OCI-LY7 (cell line): ENCODE data around the gene GLO1. TPM values are rescaled to one million over a fixed set of nuclear protein-coding genes. Genes with fewer than 3 reads are reported as not detected.

ENCODE experiments used
- BruUV-seq: library from RNA; stranded (reverse); fragments of 400-500 nt; replicated peaks from 2 replicates; lab custom pipeline; 2021; lab: Mats Ljungman, UMichigan
- CTCF ChIA-PET: fragments of 300-600 bp; sonication (Branson Sonifier 250); formaldehyde crosslinking; loops from one replicate; lab custom pipeline; 2022; ENCODE audit warnings: antibody characterized with exemption; ENCODE audit not compliant: unreplicated experiment; lab: Charles Lee
- POLR2A ChIA-PET: fragments of 300-600 bp; sonication (Branson Sonifier 250); formaldehyde crosslinking; loops from one replicate; lab custom pipeline; 2022; ENCODE audit warnings: antibody characterized with exemption; lab: Charles Lee
- DNase-seq: peaks from one replicate; pipeline ENCODE4 v3.0.0-alpha.2; 2015; ENCODE audit warnings: low spot score
- H2AFZ ChIP-seq: fragments of 200-600 bp; sonication (generic), shearing (Covaris generic); 2 replicates; pipeline ENCODE4 v1.6.1; 2014; ENCODE audit warnings: mild to moderate bottlenecking, antibody characterized with exemption, low read length, moderate library complexity
- H3K27ac ChIP-seq: fragments of 200-600 bp; sonication (generic); 2 replicates; pipeline ENCODE4 v1.5.1; 2014; ENCODE audit warnings: mixed run types, low read depth, mild to moderate bottlenecking, moderate library complexity, low read length, inconsistent platforms; ENCODE audit not compliant: poor library complexity, severe bottlenecking
- H3K36me3 ChIP-seq: fragments of 200-600 bp; sonication (generic); 2 replicates; pipeline ENCODE4 v1.6.1; 2014; ENCODE audit warnings: mild to moderate bottlenecking, antibody characterized with exemption, low read length, moderate library complexity, mixed read lengths; ENCODE audit not compliant: insufficient read depth
- H3K4me1 ChIP-seq: fragments of 200-600 bp; sonication (generic); 2 replicates; pipeline ENCODE4 v1.5.1; 2014; ENCODE audit warnings: mild to moderate bottlenecking, low read length; ENCODE audit not compliant: insufficient read depth, poor library complexity, severe bottlenecking
- H3K4me2 ChIP-seq: fragments of 200-600 bp; sonication (generic); 2 replicates; pipeline ENCODE4 v1.6.1; 2014; ENCODE audit warnings: mild to moderate bottlenecking, low read length
- H3K4me3 ChIP-seq: fragments of 200-600 bp; sonication (generic); 2 replicates; pipeline ENCODE4 v1.5.1; 2014; ENCODE audit warnings: mild to moderate bottlenecking, low read depth, low read length; ENCODE audit not compliant: poor library complexity, severe bottlenecking
- H3K79me2 ChIP-seq: fragments of 200-600 bp; sonication (generic); 2 replicates; pipeline ENCODE4 v1.6.1; 2016; ENCODE audit warnings: low read depth, mild to moderate bottlenecking, low read length, moderate library complexity, mixed read lengths; ENCODE audit not compliant: insufficient read depth
- H3K9me2 ChIP-seq: fragments of 200-600 bp; sonication (generic); 2 replicates; pipeline ENCODE4 v1.6.1; 2016; ENCODE audit warnings: mild to moderate bottlenecking, low read length, mixed read lengths; ENCODE audit not compliant: insufficient read depth
- H3K9me3 ChIP-seq: fragments of 200-600 bp; sonication (generic); 2 replicates; pipeline ENCODE4 v1.6.1; 2014; ENCODE audit warnings: mild to moderate bottlenecking, mixed run types, low read length, mixed read lengths
- H4K20me1 ChIP-seq: fragments of 200-600 bp; sonication (generic); 2 replicates; pipeline ENCODE4 v1.6.1; 2014; ENCODE audit warnings: mild to moderate bottlenecking, antibody characterized with exemption, low read length, moderate library complexity, mixed read lengths; ENCODE audit not compliant: insufficient read depth
- EZH2phosphoT487 ChIP-seq: fragments of 200-600 bp; sonication (generic); IDR thresholded peaks from 2 replicates; pipeline ENCODE4 v1.6.1; 2018; ENCODE audit warnings: low read depth, borderline replicate concordance, mild to moderate bottlenecking, mixed run types, antibody characterized with exemption, low read length, moderate library complexity, mixed read lengths
- intact Hi-C: fragments of 100-400 bp; cut with micrococcal nuclease; formaldehyde crosslinking; loops from one replicate; pipeline ENCODE4 v1.10.0; 2022; ENCODE audit not compliant: unreplicated experiment
- total RNA-seq, 2 experiments: library from RNA; depleted of rRNA in 1 of 2; stranded (reverse); fragments of >200 nt in 1 of 2; shearing (Covaris generic) in 1 of 2; gene quantifications; 2 replicates each; pipeline ENCODE4 v1.2.3, GENCODE V29; 2014 to 2022
- TF ChIP-seq, protein P1 (sequence below): fragments of 200-600 bp; sonication (generic); conservative IDR thresholded peaks from 2 replicates; pipeline ENCODE4 v1.5.1; 2014; ENCODE audit warnings: mild to moderate bottlenecking, antibody characterized with exemption, low read length, moderate library complexity, mixed read lengths

GLO1 gene
- total RNA-seq, 2 experiments from 2014 or later: 92.2 to 93.2 TPM

DNA sequence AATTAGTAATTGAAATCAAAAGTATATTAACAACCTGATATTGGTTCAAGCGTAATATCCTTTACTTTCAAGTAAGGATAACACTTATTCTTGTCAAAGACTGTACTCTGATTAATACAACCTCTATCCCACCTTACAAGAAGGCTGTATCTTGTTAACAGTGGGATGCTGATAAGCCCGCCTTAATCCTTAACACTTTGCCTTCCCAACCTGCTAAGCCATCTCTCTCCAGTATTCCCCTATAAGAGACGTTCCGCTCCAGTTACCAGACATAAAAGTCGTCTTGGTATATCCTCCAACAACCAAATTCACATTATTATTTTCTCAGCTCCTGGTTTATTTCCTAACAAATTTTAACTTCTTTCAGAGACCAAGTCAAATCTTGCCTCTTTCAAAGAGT, 65.2 kb downstream of the GLO1 start:
- Histone ChIP-seq H2AFZ (no peak overlapping the region), H3K36me3 (no peaks in the 10 kb centered on the region), H3K9me3 (no peaks in the 10 kb centered on the region), H3K9me2 (no peaks in the 10 kb centered on the region), H3K4me2 (no peak overlapping the region), H4K20me1 (no peaks in the 10 kb centered on the region), H3K79me2 (peaks cover 5% of the 10 kb centered on the region; the same call in 1 of the 2 replicates), H3K4me3 (no peak overlapping the region), H3K27ac (no peak overlapping the region), H3K4me1 (peaks cover 22% of the 10 kb centered on the region)
- no peak for TF ChIP-seq EZH2phosphoT487
- TF ChIP-seq, protein P1, sequence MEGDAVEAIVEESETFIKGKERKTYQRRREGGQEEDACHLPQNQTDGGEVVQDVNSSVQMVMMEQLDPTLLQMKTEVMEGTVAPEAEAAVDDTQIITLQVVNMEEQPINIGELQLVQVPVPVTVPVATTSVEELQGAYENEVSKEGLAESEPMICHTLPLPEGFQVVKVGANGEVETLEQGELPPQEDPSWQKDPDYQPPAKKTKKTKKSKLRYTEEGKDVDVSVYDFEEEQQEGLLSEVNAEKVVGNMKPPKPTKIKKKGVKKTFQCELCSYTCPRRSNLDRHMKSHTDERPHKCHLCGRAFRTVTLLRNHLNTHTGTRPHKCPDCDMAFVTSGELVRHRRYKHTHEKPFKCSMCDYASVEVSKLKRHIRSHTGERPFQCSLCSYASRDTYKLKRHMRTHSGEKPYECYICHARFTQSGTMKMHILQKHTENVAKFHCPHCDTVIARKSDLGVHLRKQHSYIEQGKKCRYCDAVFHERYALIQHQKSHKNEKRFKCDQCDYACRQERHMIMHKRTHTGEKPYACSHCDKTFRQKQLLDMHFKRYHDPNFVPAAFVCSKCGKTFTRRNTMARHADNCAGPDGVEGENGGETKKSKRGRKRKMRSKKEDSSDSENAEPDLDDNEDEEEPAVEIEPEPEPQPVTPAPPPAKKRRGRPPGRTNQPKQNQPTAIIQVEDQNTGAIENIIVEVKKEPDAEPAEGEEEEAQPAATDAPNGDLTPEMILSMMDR: no peak
- ChIA-PET POLR2A (no interaction called here), CTCF (no interaction called here)
- no TSS peak for BruUV-seq
- intact Hi-C loops: loop anchor here (5.0 kb wide), 2 partner anchors 65 to 480 kb away; partner anchors contain the start of genes GLO1 and SAYSD1
- DNase-seq: no peak

DNA sequence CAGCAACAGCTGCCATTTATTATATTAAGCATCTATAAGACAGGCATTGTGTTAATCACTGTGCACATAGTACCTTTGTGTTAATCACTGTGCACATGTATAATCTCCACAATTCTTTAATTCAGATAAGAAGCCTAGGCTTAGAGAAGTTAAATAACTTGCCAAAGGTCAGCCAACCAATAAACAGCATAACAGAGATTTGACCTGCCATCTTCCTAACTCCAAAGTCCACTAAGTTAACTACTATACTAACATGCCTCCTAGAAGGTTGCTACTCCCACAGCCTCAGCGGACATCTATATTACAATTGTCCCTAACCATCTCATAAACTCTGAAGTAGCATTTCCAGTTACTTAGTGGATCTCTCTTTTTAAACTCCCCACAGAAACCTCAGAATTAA, 66.9 kb downstream of the GLO1 start:
- no TSS peak for BruUV-seq
- H3K36me3 ChIP-seq: no peaks in the 10 kb centered on the region
- ChIA-PET POLR2A (no interaction called here), CTCF (no interaction called here)
- H2AFZ ChIP-seq: no peak overlapping the region
- no peak overlapping the region for H3K27ac ChIP-seq
- DNase-seq: no peak
- H3K9me3 ChIP-seq: no peaks in the 10 kb centered on the region
- H3K9me2 ChIP-seq: no peaks in the 10 kb centered on the region
- H3K4me3 ChIP-seq: no peak overlapping the region
- no peaks in the 10 kb centered on the region for H4K20me1 ChIP-seq
- TF ChIP-seq, protein P1: no peak
- no peak for TF ChIP-seq EZH2phosphoT487
- H3K4me1 ChIP-seq: peaks cover 19% of the 10 kb centered on the region
- intact Hi-C loops: loop anchor here (5.0 kb wide), 2 partner anchors 66 to 481 kb away; partner anchors contain the start of genes GLO1 and SAYSD1
- no peak overlapping the region for H3K4me2 ChIP-seq
- H3K79me2 ChIP-seq: peaks cover 5% of the 10 kb centered on the region; the same call in 1 of the 2 replicates

DNA sequence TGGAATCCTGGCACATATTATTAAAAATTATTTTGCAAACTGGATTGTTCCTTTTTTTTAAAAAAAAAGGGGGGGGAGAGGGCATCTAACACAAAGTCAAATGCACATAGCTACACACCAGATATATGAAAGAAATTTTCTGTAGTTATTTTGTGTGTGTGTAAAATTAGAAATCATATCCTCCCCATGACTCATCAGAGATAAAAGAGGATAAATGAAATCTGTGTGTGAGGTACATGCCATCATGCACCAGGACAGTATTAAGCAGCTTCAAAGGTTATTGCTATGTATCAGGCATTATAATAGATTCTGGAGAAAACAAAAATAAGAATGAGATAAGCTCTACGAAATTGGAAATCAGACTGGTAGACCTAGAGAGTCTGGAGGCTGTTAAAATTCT, 68.4 kb downstream of the GLO1 start:
- TF ChIP-seq EZH2phosphoT487: no peak
- TF ChIP-seq, protein P1: no peak
- H3K4me1 ChIP-seq: peaks cover 14% of the 10 kb centered on the region
- H3K9me2 ChIP-seq: no peaks in the 10 kb centered on the region
- no peak overlapping the region for H2AFZ ChIP-seq
- no peak overlapping the region for H3K27ac ChIP-seq
- BruUV-seq: no TSS peak
- H3K79me2 ChIP-seq: no peaks in the 10 kb centered on the region
- CTCF ChIA-PET: no interaction called here
- H3K9me3 ChIP-seq: no peaks in the 10 kb centered on the region
- intact Hi-C loops: no loop called here
- H4K20me1 ChIP-seq: no peaks in the 10 kb centered on the region
- H3K36me3 ChIP-seq: no peaks in the 10 kb centered on the region
- H3K4me2 ChIP-seq: no peak overlapping the region
- no peak overlapping the region for H3K4me3 ChIP-seq
- POLR2A ChIA-PET: no interaction called here
- no peak for DNase-seq
